Heart right ventricle (tissue), 16 donors: ENCODE data around the gene SLC34A1. TPM values are rescaled to one million over a fixed set of nuclear protein-coding genes. Genes with fewer than 3 reads are reported as not detected.

Experiments used
- ATAC-seq, 8 donors: fragments of 200-7000 bp; cut with Tn5 transposase; one replicate each; pipeline ENCODE4 v1.9.1; 2020; ENCODE audit warnings: mild to moderate bottlenecking in 8 of 8, moderate library complexity in 8 of 8, moderate number of reproducible peaks in 1 of 8
- DNase-seq, 2 donors: peaks; one replicate each; pipeline ENCODE4 v3.0.0-alpha.2; 2020
- H3K27ac ChIP-seq, 10 donors: fragments of 200-600 bp; sonication (generic) in 2 of 10; one replicate each; pipeline versions ENCODE4 v1.5.0 to v1.8.0; 2020 to 2022; ENCODE audit warnings: mild to moderate bottlenecking in 3 of 10
- H3K27me3 ChIP-seq, 7 donors: fragments of 200-600 bp; one replicate each; pipeline ENCODE4 v1.8.0; 2021 to 2022; ENCODE audit warnings: mild to moderate bottlenecking in 2 of 7
- H3K36me3 ChIP-seq, 9 donors: fragments of 200-600 bp; sonication (generic) in 1 of 9; one replicate each; pipeline versions ENCODE4 v1.5.0 to v1.8.0; 2020 to 2022; ENCODE audit warnings: mild to moderate bottlenecking in 2 of 9
- H3K4me1 ChIP-seq, 9 donors: fragments of 200-600 bp; sonication (generic) in 1 of 9; one replicate each; pipeline versions ENCODE4 v1.5.0 to v1.8.0; 2020 to 2022; ENCODE audit warnings: mild to moderate bottlenecking in 4 of 9
- H3K4me3 ChIP-seq, 10 donors: fragments of 200-600 bp; sonication (generic) in 2 of 10; one replicate each; pipeline versions ENCODE4 v1.5.0 to v1.8.0; 2020 to 2022; ENCODE audit warnings: mild to moderate bottlenecking in 7 of 10, moderate library complexity in 2 of 10
- H3K9me3 ChIP-seq, 11 donors: fragments of 200-600 bp in 10 of 11; sonication (generic) in 2 of 11; one replicate each; pipeline versions ENCODE4 v1.5.0 to v1.8.0; 2013 to 2022; ENCODE audit warnings: mild to moderate bottlenecking in 2 of 11, control low read depth in 1 of 11, moderate library complexity in 1 of 11
- CTCF ChIP-seq, 9 donors: fragments of 200-600 bp; sonication (generic) in 2 of 9; IDR thresholded peaks; one replicate each; pipeline versions ENCODE4 v1.5.0 to v1.8.0; 2021 to 2022; ENCODE audit warnings: antibody characterized with exemption in 9 of 9, mild to moderate bottlenecking in 5 of 9, moderate library complexity in 1 of 9
- WGBS, 2 donors: extraction: QIAGEN DNeasy Blood & Tissue Kit; methylation state at CpG; one replicate each; pipeline ENCODE4 v1.1.7; 2013; ENCODE audit warnings: inconsistent platforms in 1 of 2; 5-methylcytosine and 5-hydroxymethylcytosine counted together
- intact Hi-C, 10 donors: fragments of 100-400 bp; cut with DNase I; formaldehyde crosslinking; loops; one replicate each; pipeline versions ENCODE4 v1.11.1 to v1.14.2; 2022
- polyA plus RNA-seq, 2 donors: library from polyadenylated mRNA; stranded (reverse); fragments of 200-250 nt; gene quantifications; one replicate each; pipeline ENCODE4 v1.2.3, GENCODE V29; 2013
- total RNA-seq, 10 donors: library from RNA; stranded (reverse); fragmentation: NEBNext Ultra II Directional in 3 of 10; extraction: Animal tissue kit (Norgen Biotek cat#: 25700) in 3 of 10; gene quantifications; one replicate each; pipeline versions ENCODE4 v1.2.1 to v1.2.4, GENCODE V29; 2021 to 2023
- donor health status: Arrhythmogenic right ventricular cardiomyopathy.
- donor health status: ischemic (EF 13 %, LVEDD 7.1; RV severe dilation, severe dysfunction).
- donor health status: healthy with polysubstance abuse.
- donor health status: DM: no; HTN: yes; CAD: no.
- donor health status: DM: no; HTN: no; CAD: no.
- donor health status: ischemic (EF 25% LVEDD 6.9; RV normal size, moderate dysfunction).
- donor health status: ischemic (EF 25% LVEDD 5.7; RV mildly dilated, moderate dysfunction).
- donor health status: healthy.
- donor health status: DM: yes; HTN: yes; CAD: no.
- donor health status: Ischemic cardiomyopathy.
- donor health status: ischemic (EF 35%, LVEDD 5.7; RV mildly dilated, moderate dysfunction).
- donor health status: nonischemic (EF 11% LVEDD 7.7; RV severe dilation, severe dysfunction).
- donor health status: DM: yes; HTN: yes; CAD: no.
- donor health status: PGD.
- donor health status: ischemic (EF 29% LVEDD 5.4; RV normal size, mild dysfunction).
- donor health status: nonischemic (EF 23%, LVEDD 6.1; RV moderate dilation, normal function).

The SLC34A1 gene
- total and polyA plus RNA-seq, 12 donors = 0.12 TPM; not detected in 11

DNA sequence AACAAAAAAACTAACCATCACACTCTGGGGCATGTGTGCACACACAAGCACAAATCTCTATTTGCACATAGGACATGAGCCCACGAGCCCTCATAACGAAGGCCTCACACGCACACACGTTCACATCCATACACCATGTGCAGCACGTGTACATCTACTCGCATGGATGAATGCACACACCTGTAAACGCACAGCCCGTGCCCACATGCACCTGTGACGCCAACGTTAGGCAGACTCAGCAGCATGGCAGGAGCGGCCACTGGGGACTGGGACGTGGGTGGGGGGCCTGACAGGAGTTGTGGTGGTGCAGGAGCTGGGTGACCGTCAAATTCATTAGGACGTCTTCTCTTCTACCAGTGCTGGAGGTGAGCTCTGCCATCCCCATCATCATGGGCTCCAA, 3.2 kb downstream of the SLC34A1 start:
- intact Hi-C loops = loop anchor here in 4 of 10 donors (5.0 to 10.0 kb wide), 3 partner anchors 70 to 273 kb away; no protein-coding TSS in a partner anchor
- no peak for DNase-seq
- peaks cover 0 to 46% (median 18%) of the 10 kb centered on the region in 7 donors for H3K27me3 ChIP-seq

DNA sequence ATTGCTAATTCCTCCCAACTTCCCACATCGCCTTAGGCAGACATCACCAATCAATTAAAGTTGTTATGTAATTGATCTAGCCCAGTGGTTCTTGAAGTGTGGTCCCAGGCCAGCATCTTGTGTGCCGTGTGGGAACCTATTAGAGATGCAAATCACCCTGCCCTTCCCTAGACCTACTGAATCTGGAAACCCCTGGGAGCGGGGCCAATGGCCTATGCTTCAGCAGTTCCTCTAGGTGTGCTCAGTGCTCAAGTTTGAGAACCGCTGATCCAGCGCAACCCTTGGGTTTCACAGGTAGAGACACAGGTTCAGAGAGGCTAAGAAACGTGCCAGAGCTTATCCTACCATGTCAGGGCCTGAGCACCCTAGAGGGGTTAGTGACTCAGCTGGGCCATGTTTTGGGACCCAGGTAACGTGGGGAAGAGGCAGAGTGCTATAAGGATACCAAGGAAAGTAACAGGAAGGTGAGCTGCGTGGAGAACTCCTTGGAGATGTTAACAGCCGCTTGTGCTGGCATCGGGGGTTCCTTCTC, 4.4 kb downstream of the SLC34A1 start:
- Histone ChIP-seq H3K4me1 (peaks cover 0 to 30% (median 0%) of the 10 kb centered on the region in 9 donors), H3K27ac (peak overlapping the region in 1 of 10 donors; percentile 31), H3K9me3 (no peaks in the 10 kb centered on the region), H3K36me3 (no peaks in the 10 kb centered on the region), H3K4me3 (no peak overlapping the region), H3K27me3 (peaks cover 0 to 42% (median 14%) of the 10 kb centered on the region in 7 donors)
- ATAC-seq = no peak
- no peak for TF ChIP-seq CTCF (IDR thresholded peaks at IDR 0.05)
- DNase-seq = no peak
- 88% methylated on average over 10 of the region's 10 CpGs for WGBS, 2 donors
- intact Hi-C loops = loop anchor here in 4 of 10 donors (5.0 to 10.0 kb wide), 3 partner anchors 71 to 274 kb away; no protein-coding TSS in a partner anchor

More for the DNA sequence above, 3.2 kb downstream of the SLC34A1 start:
- 84 to 87% methylated on average over 14 of the region's 14 CpGs for WGBS, 2 donors
- no peaks in the 10 kb centered on the region for H3K9me3 ChIP-seq
- H3K27ac ChIP-seq = no peak overlapping the region
- ATAC-seq = no peak
- TF ChIP-seq CTCF (IDR thresholded peaks at IDR 0.05) = no peak
- H3K36me3 ChIP-seq = no peaks in the 10 kb centered on the region
- peaks cover 0 to 26% (median 0%) of the 10 kb centered on the region in 9 donors for H3K4me1 ChIP-seq
- no peak overlapping the region for H3K4me3 ChIP-seq

- no peak for TF ChIP-seq CTCF (IDR thresholded peaks at IDR 0.05)
- intact Hi-C loops = loop anchor here (1.0 to 10.0 kb wide), 11 partner anchors 63 to 275 kb away; no protein-coding TSS in a partner anchor
- ATAC-seq (peak in 7 of 8 donors; percentile 14 to 41 (median 31)), DNase-seq (no peak)
- no peaks in the 10 kb centered on the region for H3K9me3 ChIP-seq
- peak overlapping the region in 1 of 10 donors; percentile 61 for H3K27ac ChIP-seq
- H3K4me1 ChIP-seq = peaks cover 0 to 30% (median 0%) of the 10 kb centered on the region in 9 donors
- 33 to 37% methylated on average over 21 of the region's 21 CpGs for WGBS, 2 donors
- no peak overlapping the region for H3K4me3 ChIP-seq
- H3K36me3 ChIP-seq = no peaks in the 10 kb centered on the region
- peaks cover 0 to 40% (median 12%) of the 10 kb centered on the region in 7 donors for H3K27me3 ChIP-seq
Observed at GRCh38 chr5:177389241-177390169, 5.3 kb downstream of the SLC34A1 start.
